ENCODE data around the gene MTMR1. TPM values are rescaled to one million over a fixed set of nuclear protein-coding genes. Genes with fewer than 3 reads are reported as not detected.

MTMR1 gene
- 12.9 and 18.0 TPM in 2 replicates for total RNA-seq

GRCh38 chrX:150692831-150693724 is at the start of gene MTMR1:
MTMR1 (plus strand) TSS chrX:150693396; CDS start chrX:150693531, 135 bp downstream.

Other genes starting within 250 kb of the MTMR1 start
- 5.1 and 7.4 TPM in 2 replicates for gene MTM1, start 124.8 kb upstream of the MTMR1 start, total RNA-seq
- gene CD99L2, start 205.3 kb downstream of the MTMR1 start, total RNA-seq = 34.2 and 44.1 TPM in 2 replicates